HPDE6-E6E7 (cell line): Measurements from ENCODE around the gene NCAN.
A peak's percentile ranks its signal among the peaks of the same experiment; 100 is the strongest.
"Not testable (repeated sequence)": the region's sequence is repeated elsewhere in the genome, so short reads cannot be mapped to it uniquely, and the experiment has no call there.

Experiments
- DNase-seq: peaks from one replicate; pipeline ENCODE4 v3.0.0; 2011; ENCODE audit warnings: missing footprints; ENCODE audit errors: extremely low spot score

Gene NCAN

DNA sequence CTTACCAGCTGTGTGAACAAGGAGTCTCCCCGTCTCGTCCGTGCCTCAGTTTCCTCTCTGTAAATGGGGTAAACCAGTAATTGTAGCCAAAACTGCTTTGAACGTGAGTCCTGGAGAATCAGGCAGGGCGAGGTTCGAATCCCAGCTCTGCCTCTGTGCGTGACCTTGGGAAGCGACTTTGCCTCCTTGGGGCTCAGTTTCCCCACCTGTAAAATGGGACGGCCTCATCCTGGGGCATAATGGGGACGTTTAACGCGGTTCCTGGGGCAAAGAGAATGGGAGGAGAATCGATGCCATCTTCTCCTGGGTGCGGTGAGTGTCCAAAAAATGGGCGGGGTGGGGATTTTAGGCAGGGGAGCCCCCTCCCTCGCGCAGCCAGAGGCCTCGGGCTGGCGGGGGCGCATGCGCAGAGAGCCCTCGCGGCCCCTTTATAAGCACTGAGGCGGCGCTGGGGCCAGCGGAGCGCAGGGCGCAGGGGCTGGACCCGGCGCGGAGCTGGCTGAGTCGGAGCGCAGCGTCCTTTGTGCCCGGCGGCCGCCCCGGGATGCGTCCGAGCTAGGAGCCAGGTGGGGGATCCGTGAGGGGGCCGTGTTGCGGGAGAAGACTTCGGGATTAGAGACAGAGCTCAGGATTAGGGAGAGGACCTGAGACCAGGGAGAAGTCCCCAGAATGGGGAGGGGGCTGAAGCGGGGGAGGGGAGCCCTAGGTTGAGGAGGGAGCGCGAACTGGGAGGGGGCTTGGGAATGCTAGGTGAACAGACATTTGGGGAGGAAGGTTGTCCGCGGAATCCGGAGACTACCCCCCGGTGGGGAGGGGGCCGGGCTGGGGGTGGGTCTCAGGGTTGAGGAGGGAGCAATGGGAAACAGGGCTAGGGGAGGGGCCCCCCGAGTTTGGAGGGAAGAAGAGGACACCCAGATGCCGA lies at the start of gene NCAN:
NCAN (plus strand) TSS at position 460 of the 922 bp plus-strand sequence. CDS start 4,996 bp downstream, outside the sequence.
- DNase-seq, result no peak

GRCh38 chr19:19162495-19162894 lies 49.3 kb upstream of the NCAN start:
- no peak for DNase-seq

DNA sequence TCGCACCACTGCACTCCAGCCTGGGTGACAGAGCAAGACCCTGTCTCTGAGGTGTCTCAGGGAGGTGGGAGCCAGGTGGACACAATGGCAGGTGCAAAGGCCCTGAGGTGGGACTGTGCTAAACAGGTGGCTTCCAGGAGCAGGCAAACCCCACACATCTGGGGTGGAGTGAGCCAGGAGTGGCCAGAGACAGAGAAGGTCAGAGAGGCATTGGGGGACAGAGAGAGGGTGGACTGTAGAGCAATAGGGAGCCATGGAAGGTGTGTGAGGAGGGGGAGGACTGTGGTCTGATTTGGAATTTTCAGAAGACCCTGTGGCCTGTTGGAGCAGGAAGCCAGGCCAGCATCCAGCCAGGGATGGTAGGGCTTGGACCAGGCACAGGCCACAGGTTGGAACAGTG lies 46.4 kb upstream of the NCAN start:
- DNase-seq, result no peak

- DNase-seq, result no peak
Observed at GRCh38 chr19:19167612-19168011, 44.1 kb upstream of the NCAN start.

- no peak for DNase-seq
Observed at GRCh38 chr19:19169236-19170052, 42.3 kb upstream of the NCAN start.

DNA sequence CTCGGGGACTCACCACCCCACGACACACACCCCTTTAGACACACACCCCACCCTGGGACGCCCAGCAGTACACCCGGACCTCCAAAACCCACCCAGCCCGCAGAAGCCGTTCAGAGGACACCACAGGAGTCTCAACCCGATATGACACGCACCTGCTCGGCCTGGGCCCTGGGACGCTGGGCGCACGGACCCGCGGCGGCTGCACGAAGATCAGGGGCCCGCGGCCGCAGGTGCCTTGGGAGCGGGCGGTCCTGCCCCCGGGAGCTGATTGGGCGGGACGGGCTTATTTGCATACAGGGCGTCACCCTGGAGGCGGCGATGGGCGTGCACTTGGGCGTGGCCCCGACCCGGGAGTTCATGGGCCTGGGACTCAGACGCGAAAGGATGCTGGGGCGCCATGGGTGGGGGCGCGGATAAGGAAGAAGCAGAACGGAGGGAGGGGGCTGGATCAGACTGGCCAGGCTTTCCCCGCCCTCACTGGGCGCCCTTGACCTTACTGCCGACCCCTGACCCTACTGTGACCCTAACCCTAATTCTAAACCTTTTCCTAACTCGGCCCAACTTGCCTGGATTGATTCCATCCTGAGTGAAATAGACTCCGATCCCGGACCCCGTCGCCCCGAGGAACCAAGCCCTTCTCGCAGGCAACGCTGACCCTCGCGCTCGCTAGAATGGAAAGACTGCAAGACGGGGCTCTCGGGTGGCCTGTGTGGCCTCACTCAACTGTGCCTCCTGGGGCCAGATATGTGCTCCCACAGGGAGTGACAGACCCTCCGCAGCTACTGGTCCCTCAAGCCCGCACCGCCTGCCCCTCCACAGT lies 41.5 kb upstream of the NCAN start, which contains the start of gene MEF2B:
MEF2B (minus strand) TSS at position 211 of the 820 bp plus-strand sequence. CDS start 19,528 bp downstream, outside the sequence.
- DNase-seq, result peak; percentile 71

DNA sequence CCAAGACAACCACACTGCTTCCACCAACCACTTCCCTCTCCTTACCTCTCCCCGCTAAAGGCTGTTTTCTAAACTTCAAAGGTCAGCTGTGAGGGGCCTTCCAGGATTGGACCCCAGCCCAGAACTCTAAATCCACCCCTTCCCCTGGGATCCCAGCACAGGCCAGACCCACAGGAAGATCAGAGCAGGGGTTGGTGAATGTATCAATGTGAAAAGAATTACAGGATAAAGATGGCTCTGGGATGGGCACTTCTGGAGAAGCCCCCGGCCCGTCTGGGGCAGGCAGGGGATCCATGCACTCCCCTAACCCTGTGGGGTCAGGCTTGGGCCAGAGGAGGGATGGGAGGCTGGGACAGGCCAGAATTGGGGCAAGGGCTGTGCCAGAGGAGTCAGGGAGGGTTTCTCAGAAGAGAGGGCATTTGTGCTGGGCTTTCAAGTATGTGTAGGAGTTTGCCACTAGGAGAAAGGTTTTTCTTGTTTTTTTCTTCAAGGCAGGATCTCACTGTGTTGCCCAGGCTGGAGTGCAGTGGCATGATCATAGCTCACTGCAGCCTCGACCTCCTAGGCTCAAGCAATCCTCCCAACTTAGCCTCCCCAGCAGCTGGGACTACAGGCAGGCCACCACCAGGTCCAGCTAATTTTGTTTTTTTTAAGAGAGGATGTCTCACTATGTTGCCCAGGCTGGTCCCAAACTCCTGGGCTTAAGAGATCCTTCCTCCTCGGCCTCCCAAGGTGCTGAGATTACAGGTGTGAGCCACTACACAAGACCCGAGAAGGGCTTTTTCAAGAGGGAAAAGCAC lies 40.7 kb upstream of the NCAN start:
- no peak for DNase-seq

DNA sequence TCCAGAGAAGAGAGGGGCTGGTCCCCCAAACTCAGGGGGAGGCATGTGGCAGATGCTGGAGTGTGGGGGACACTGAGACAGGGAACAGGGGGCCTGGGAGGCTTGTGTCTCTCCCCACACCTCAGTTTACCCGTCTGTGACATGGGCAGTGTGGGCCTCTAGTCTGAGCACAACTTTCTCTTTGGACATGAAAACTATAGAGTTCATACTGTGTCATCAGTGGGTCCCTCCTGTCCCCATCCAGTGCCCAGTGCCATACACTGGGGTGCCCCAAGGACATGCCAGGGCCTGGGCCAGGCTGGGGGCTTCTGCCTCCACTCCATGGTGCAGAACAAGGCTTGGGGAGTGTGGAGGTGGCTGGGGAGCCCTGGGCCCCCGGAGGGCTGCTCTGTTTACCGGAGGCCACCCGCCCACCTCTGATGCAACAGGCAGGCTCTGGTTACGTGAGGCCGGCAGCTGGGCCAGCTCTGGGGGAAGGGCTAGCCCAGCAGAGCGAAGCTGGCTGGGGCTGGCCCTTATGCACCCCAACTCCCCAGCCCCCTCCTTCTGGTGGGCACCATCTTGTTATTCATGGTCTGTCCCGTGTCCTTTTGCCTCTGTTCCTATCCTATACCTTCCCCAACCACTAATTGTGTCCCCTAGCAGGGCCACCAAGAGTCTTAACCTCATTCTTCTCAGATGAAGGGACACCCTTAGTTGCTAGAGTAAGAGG lies 39.8 kb upstream of the NCAN start:
- DNase-seq, result no peak

GRCh38 chr19:19173243-19173642 lies 38.5 kb upstream of the NCAN start:
- DNase-seq, result not testable (repeated sequence)

DNA sequence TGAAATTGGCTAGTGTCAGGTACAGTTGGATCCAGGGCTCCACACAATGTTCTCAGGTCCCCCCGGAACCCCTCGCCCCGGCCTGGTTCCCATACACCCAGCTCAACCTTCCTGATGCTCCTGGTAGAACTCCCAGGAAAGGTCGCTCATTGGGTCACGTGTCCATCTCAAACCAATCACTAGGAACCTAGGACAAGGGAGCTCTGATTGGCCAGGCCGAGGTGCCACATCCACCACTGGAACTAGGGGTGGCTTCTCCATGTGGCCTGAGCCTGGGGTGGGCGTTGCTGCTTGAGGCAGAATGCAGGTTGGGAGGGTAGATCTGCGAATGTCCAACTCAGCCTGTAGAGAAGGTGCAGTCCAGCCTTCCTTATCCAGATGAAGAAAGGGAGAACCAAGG lies 34.8 kb upstream of the NCAN start:
- DNase-seq, result no peak

DNA sequence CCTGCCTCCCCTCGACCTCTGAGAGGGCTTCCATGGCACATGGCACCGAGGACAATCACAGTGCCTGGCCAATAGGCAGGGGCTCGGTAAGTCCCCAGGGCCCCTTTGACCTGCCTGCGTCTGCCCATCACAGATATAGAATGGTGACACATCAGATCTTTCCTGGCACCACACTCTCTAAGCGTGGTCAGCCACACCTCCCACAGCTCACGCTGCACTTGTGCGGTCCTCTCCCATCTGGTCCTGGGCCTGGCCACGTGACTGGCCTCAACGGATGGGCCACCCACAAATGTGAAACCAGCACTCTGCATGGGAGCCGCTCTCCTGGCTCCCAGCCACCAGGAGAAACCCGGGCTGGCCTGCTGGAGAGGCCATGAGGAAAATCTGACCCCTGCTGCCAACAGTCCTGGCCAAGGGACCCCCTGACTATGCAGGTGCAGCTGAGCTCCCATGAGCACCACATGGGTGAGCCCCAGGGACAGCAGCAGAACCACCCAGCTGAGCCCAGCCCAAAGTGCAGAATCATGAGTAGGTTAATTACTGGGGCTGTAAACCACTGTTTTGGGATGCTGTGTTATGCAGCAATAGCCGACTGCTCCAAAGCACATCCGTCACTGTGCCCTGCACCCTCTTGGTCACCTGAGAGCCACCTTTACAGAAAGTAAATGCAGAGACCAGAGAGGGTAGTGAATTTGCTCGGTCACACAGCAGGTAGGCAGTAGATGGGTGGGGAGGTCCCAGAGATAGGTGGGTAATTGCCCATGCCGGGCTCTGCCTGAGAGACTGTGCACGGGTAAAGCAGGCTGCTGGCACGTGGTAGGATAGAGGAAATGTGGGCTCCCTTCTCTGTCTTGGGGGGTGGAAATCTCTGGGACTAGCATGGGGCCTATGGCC lies 32.0 kb upstream of the NCAN start:
- no peak for DNase-seq

DNA sequence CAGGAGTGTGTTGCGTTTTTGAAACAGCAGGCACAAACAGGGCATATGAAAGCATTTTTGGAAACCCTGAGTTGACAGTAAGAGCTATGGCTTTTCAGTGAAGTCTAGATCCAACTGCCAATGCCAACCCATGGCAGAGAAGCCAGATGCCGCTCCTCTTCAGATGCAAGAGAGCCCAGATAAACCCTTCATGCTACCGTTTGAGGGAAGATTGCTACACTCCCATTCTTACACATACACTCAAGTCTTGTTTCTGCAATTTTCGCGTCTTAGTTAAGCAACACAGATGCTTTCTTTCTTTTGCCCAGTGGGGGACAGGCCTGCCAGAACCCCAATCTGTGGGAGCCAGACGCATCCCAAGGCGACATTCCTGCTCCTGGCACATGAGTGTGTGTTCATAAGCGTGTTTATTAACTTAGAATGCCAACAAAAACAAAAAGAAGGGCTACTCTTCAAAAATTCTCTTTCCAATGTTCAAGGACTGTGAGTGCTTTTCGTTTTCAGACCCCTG lies 30.2 kb upstream of the NCAN start:
- DNase-seq, result no peak

DNA sequence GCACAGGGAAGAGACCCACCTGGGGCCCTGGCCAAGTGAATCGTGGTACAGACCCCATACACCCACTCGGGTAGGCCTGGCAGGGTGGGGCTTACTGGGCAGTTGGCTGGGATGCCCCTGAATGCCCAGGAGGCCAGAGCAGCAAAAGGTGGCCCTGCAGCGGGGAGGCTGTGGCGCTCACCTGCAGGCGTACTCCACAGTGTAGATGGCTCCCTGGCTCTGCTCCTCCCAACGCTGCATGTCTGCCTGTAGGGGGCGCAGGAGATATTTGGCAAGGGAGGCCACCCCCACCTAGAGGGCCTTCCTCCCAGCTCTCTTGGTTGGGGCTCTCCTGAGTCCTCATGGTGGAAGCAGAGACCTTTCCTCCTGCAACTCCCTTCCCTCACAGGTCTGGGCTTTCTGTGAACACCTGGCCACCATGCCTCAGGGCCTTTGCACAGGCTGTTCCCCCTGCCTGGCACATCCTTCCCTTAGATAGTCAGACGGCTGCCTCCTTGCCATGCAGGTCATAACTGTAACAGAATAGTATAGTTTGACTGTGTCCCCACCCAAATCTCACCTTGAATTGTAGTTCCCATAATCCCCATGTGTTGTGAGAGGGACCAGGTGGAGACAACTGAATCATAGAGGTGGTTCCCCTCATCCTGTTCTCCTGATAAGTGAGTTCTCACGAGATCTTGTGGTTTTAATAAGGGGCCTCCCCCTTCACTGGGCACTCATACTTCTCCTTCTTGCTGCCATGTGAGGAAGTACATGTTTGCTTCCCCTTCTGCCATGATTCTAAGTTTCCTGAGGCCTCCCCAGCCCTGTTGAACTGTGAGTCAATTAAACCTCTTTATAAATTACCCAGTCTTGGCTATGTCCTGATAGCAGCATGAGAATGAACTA lies 25.7 kb upstream of the NCAN start:
- DNase-seq, result no peak

- no peak for DNase-seq
Observed at GRCh38 chr19:19186742-19187141, 25.0 kb upstream of the NCAN start.

- no peak for DNase-seq
Observed at GRCh38 chr19:19191768-19192077, 20.0 kb upstream of the NCAN start.

- DNase-seq, result peak; percentile 97
Observed at GRCh38 chr19:19192078-19192882, 19.5 kb upstream of the NCAN start, which contains the start of the genes BORCS8 and RFXANK. TSS of gene BORCS8 (minus strand) at chr19:19192152. CDS start at chr19:19192117, 35 bp downstream. TSS of gene RFXANK (plus strand) at chr19:19192258. CDS start at chr19:19193947, 1,689 bp downstream.

GRCh38 chr19:19192910-19193423 lies 18.8 kb upstream of the NCAN start:
- no peak for DNase-seq
